Left ventricle myocardium inferior (tissue), 1 donor: Measurements from ENCODE around the gene LRRC1. TPM values are rescaled to one million over a fixed set of nuclear protein-coding genes. Genes with fewer than 3 reads are reported as not detected.

Experiments
- DNase-seq: peaks from one replicate; pipeline ENCODE4 v3.0.0-alpha.2; 2020
- H3K27ac ChIP-seq: fragments of 200-600 bp; replicated peaks from 2 replicates; pipeline ENCODE4 v1.8.0; 2021
- H3K27me3 ChIP-seq: fragments of 200-600 bp; 2 replicates; pipeline ENCODE4 v1.8.0; 2021; ENCODE audit warnings: low read depth
- H3K36me3 ChIP-seq: fragments of 200-600 bp; 2 replicates; pipeline ENCODE4 v1.8.0; 2021
- H3K4me1 ChIP-seq: fragments of 200-600 bp; 2 replicates; pipeline ENCODE4 v1.8.0; 2021
- H3K4me3 ChIP-seq: fragments of 200-600 bp; 2 replicates; pipeline ENCODE4 v1.8.0; 2021; ENCODE audit warnings: mild to moderate bottlenecking, moderate library complexity
- H3K9me3 ChIP-seq: fragments of 200-600 bp; replicated peaks from 2 replicates; pipeline ENCODE4 v1.8.0; 2021
- CTCF ChIP-seq: fragments of 200-600 bp; IDR thresholded peaks from 2 replicates; pipeline ENCODE4 v1.8.0; 2021; ENCODE audit warnings: antibody characterized with exemption, mild to moderate bottlenecking, borderline replicate concordance
- intact Hi-C: fragments of 100-400 bp; cut with micrococcal nuclease; formaldehyde crosslinking; loops from one replicate; pipeline ENCODE4 v1.11.0; 2022
- total RNA-seq: library from RNA; stranded (reverse); fragmentation: NEBNext Ultra II Directional; extraction: Animal tissue kit (Norgen Biotek cat#: 25700); gene quantifications from one replicate; pipeline ENCODE4 v1.2.1, GENCODE V29; 2021
- donor health status: DM: no; HTN: yes; CAD: no; lungs with severe emphysema.

Gene LRRC1
- total RNA-seq, 1 donor from 2014 or later: 2.7 TPM

GRCh38 chr6:53831081-53831869 lies 36.5 kb downstream of the LRRC1 start:
- Histone ChIP-seq H3K36me3 (no peaks in the 10 kb centered on the region), H3K27ac (no peak overlapping the region), H3K9me3 (no peaks in the 10 kb centered on the region), H3K4me3 (no peak overlapping the region), H3K27me3 (no peaks in the 10 kb centered on the region), H3K4me1 (peaks cover 15% of the 10 kb centered on the region)
- no peak for DNase-seq
- intact Hi-C loops: no loop called here
- TF ChIP-seq CTCF: no peak

- no peak for DNase-seq
- intact Hi-C loops: no loop called here
- H3K27ac ChIP-seq: no peak overlapping the region
Measured at GRCh38 chr6:53831936-53832660, 37.3 kb downstream of the LRRC1 start.

GRCh38 chr6:53833155-53833554 lies 38.4 kb downstream of the LRRC1 start:
- TF ChIP-seq CTCF: no peak
- no peaks in the 10 kb centered on the region for H3K9me3 ChIP-seq
- DNase-seq: no peak
- no peaks in the 10 kb centered on the region for H3K36me3 ChIP-seq
- intact Hi-C loops: no loop called here
- H3K4me1 ChIP-seq: peaks cover 14% of the 10 kb centered on the region
- H3K27ac ChIP-seq: no peak overlapping the region
- H3K4me3 ChIP-seq: no peak overlapping the region
- no peaks in the 10 kb centered on the region for H3K27me3 ChIP-seq

More at GRCh38 chr6:53831936-53832660, 37.3 kb downstream of the LRRC1 start:
- Histone ChIP-seq H3K4me3 (no peak overlapping the region), H3K9me3 (no peaks in the 10 kb centered on the region), H3K27me3 (no peaks in the 10 kb centered on the region), H3K36me3 (no peaks in the 10 kb centered on the region), H3K4me1 (peaks cover 15% of the 10 kb centered on the region)
- TF ChIP-seq CTCF: no peak

GRCh38 chr6:53834132-53834531 lies 39.3 kb downstream of the LRRC1 start:
- no peaks in the 10 kb centered on the region for H3K9me3 ChIP-seq
- no peak for TF ChIP-seq CTCF
- no peak overlapping the region for H3K27ac ChIP-seq
- H3K36me3 ChIP-seq: no peaks in the 10 kb centered on the region
- H3K27me3 ChIP-seq: no peaks in the 10 kb centered on the region
- DNase-seq: no peak
- H3K4me1 ChIP-seq: peaks cover 13% of the 10 kb centered on the region
- no peak overlapping the region for H3K4me3 ChIP-seq
- intact Hi-C loops: no loop called here

GRCh38 chr6:53837865-53838769 lies 43.3 kb downstream of the LRRC1 start:
- H3K27ac ChIP-seq: no peak overlapping the region
- no peaks in the 10 kb centered on the region for H3K36me3 ChIP-seq
- peaks cover 13% of the 10 kb centered on the region for H3K4me1 ChIP-seq
- intact Hi-C loops: no loop called here
- peaks cover 9% of the 10 kb centered on the region for H3K9me3 ChIP-seq
- TF ChIP-seq CTCF: no peak
- DNase-seq: no peak
- no peak overlapping the region for H3K4me3 ChIP-seq
- H3K27me3 ChIP-seq: no peaks in the 10 kb centered on the region
